A673 (cell line): ENCODE data around the gene UPK3BL2. TPM values are rescaled to one million over a fixed set of nuclear protein-coding genes. Genes with fewer than 3 reads are reported as not detected.
"Not testable (repeated sequence)": the region's sequence is repeated elsewhere in the genome, so short reads cannot be mapped to it uniquely, and the experiment has no call there.

Experiments
- BruUV-seq: library from RNA; stranded (reverse); fragments of 400-500 nt; replicated peaks from 2 replicates; lab custom pipeline; 2021; lab: Mats Ljungman, UMichigan
- CTCF ChIA-PET: fragments of 300-600 bp; sonication (Branson Sonifier 250); formaldehyde crosslinking; loops from one replicate; lab custom pipeline; 2022; ENCODE audit warnings: antibody characterized with exemption; lab: Charles Lee
- POLR2A ChIA-PET: fragments of 300-600 bp; sonication (Branson Sonifier 250); formaldehyde crosslinking; loops from one replicate; lab custom pipeline; 2022; ENCODE audit warnings: antibody characterized with exemption; ENCODE audit not compliant: low non-redundant PET; lab: Charles Lee
- DNase-seq: peaks from one replicate; pipeline ENCODE4 v3.0.0-alpha.2; 2015; ENCODE audit warnings: low spot score
- H3K27ac ChIP-seq: fragments of 200-600 bp; sonication (generic); 2 replicates; pipeline ENCODE4 v1.5.1; 2016; ENCODE audit warnings: mixed run types, low read depth, mild to moderate bottlenecking, mixed read lengths, antibody characterized with exemption, low read length; ENCODE audit not compliant: poor library complexity, severe bottlenecking
- H3K27me3 ChIP-seq: fragments of 200-600 bp; sonication (generic); replicated peaks from 2 replicates; pipeline ENCODE4 v1.6.1; 2017; ENCODE audit warnings: mixed run types, low read depth, mild to moderate bottlenecking, mixed read lengths, antibody characterized with exemption, low read length; ENCODE audit not compliant: insufficient read depth, poor library complexity
- H3K36me3 ChIP-seq: fragments of 200-600 bp; sonication (generic); 2 replicates; pipeline ENCODE4 v1.6.1; 2016; ENCODE audit warnings: mixed run types, mild to moderate bottlenecking, mixed read lengths, antibody characterized with exemption, low read length; ENCODE audit not compliant: insufficient read depth, poor library complexity, severe bottlenecking
- H3K4me1 ChIP-seq: fragments of 200-600 bp; sonication (generic); 2 replicates; pipeline ENCODE4 v1.6.1; 2017; ENCODE audit warnings: mixed run types, mild to moderate bottlenecking, mixed read lengths, antibody characterized with exemption, low read length; ENCODE audit not compliant: insufficient read depth, poor library complexity, severe bottlenecking
- H3K4me3 ChIP-seq: fragments of 200-600 bp; sonication (generic); 2 replicates; pipeline ENCODE4 v1.5.1; 2016; ENCODE audit warnings: low read depth, mixed run types, mild to moderate bottlenecking, mixed read lengths, low read length; ENCODE audit not compliant: poor library complexity, severe bottlenecking
- H3K9me3 ChIP-seq: fragments of 200-600 bp; sonication (generic); 2 replicates; pipeline ENCODE4 v1.6.1; 2016; ENCODE audit warnings: mixed run types, low read depth, mild to moderate bottlenecking, mixed read lengths, antibody characterized with exemption, low read length; ENCODE audit not compliant: poor library complexity, severe bottlenecking
- intact Hi-C: fragments of 100-400 bp; cut with micrococcal nuclease; formaldehyde crosslinking; loops from one replicate; pipeline ENCODE4 v1.10.0; 2022; ENCODE audit not compliant: unreplicated experiment
- total RNA-seq: library from RNA; stranded (reverse); gene quantifications from 2 replicates; pipeline ENCODE4 v1.2.3, GENCODE V29; 2021

Gene UPK3BL2
- total RNA-seq, 1 experiment from 2014 or later: 4.3 TPM

DNA sequence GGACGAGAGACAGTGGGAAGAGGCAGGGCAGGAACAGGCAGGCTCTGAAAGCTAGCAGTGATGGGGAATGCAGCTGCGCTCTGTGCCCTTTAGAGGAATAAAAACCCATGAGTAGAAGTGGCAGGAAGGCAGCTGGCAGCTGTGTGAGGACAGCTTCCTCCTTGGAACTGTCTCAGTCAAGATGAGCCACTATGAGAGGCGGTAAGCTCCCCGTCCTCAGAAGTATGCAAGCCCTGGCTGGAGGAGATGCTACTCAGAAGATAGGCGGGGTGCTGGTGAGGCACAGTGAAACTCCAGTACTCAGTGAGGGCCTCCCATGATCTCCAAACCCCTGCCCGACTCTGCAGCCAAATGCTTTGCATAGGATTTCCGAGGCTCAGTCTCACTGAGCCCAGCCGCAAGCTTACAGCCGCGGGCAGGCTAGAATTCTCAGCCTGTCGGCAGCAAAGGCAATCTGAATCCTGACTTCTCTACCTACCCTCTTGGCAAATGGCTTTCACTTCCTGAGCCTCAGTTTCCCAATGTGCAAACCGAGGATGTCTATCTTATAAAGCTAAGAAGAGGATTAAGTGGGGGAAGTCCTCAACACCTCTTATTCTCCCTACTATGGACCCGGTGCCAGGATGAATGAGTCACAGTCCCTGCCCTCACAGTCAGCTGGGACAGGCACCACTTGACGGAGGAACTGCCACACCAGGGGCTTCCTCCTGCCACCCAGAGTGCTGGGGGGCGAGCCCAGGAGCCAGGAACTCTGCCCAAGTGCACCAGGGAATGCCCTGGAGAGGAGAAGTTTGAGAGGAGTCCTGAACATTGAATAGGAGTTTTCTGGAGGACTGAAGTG lies 28.4 kb downstream of the UPK3BL2 start:
- DNase-seq, H3K27me3 ChIP-seq, POLR2A ChIA-PET, H3K27ac ChIP-seq, BruUV-seq, intact Hi-C loops, H3K4me1 ChIP-seq, H3K9me3 ChIP-seq, H3K36me3 ChIP-seq, H3K4me3 ChIP-seq, CTCF ChIA-PET: not testable (repeated sequence)

DNA sequence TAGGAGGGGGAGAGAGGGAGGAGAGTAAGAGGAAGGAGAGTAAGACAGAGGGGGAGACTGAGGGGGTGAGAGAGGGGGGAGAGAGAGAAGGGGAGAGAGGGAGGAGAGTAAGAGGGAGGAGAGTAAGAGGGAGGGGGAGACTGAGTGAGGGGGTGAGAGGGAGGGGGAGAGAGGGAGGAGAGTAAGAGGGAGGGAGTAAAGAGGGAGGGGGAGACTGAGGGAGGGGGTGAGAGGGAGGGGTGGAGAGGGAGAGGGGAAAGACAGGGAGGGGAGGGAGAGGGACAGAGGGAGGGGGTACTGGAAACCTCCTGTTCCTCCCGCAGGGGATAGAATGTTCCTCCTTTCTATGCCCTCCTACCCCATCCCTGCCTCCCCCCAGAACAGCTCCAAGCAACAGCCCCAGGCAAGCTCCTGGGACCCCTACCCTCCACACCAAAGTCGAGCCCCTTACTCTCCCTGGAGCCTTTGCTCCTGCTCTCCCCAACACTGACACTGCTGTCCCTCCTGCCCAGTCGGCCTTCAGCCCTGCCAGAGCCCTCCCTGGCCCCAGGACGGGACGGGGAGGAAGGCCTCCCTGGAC lies 30.8 kb downstream of the UPK3BL2 start:
- POLR2A ChIA-PET, BruUV-seq, H3K4me3 ChIP-seq, H3K4me1 ChIP-seq, H3K27me3 ChIP-seq, intact Hi-C loops, H3K9me3 ChIP-seq, H3K27ac ChIP-seq, CTCF ChIA-PET, H3K36me3 ChIP-seq: not testable (repeated sequence)
- DNase-seq: peak; percentile 87

DNA sequence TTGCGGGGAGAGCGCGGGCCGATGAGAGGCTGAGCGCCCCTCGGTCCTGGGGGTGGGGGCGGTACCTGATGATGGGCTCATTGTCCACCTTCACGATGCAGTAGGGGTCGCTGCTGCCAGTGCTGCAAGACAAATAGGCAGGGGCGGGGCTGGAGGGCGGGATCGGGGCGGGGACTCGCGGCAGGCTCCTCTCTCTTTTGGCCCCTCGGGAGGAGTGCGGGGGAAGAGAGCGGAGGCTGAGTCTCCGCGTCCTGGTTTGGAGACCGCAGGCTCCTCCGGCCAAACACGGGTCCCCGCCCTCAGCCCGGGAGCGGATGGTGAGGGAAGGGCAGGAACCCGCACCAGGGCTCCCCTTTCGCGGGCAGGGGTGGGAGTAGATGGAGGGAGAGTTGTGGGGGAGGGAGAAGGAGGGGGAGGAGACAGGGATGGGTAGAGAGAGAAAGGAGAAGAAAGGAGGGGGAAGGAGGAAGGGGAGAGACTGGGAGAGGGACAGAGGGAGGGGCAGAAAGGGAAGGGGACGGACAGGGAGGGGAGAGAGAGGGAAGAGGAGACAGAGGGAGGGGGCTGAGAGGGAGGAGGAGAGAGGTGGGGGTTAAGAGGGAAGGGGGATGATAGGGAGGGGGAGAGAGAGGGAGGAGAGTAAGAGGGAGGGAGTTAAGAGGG lies 31.5 kb downstream of the UPK3BL2 start:
- DNase-seq, H3K36me3 ChIP-seq, H3K4me3 ChIP-seq, intact Hi-C loops, BruUV-seq, POLR2A ChIA-PET, CTCF ChIA-PET, H3K9me3 ChIP-seq, H3K27ac ChIP-seq, H3K27me3 ChIP-seq, H3K4me1 ChIP-seq: not testable (repeated sequence)

DNA sequence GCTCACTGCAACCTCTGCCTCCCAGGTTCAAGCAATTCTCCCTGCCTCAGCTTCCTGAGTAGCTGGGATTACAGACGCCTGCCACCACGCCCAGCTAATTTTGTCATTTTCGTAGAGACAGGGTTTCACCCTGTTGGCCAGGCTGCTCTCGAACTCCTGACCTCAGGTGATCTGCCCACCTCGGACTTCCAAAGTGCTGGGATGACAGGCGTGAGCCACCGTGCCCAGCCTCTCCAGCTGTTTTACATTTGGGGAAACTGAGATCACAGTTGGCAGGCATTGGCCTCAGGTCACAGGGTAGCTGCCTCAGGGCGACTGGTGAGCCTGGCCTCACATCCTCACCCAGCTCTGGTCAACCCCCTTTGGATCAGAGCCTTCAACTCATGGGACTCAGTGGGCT lies 32.9 kb downstream of the UPK3BL2 start:
- H3K36me3 ChIP-seq, H3K4me1 ChIP-seq, H3K9me3 ChIP-seq, POLR2A ChIA-PET, H3K27me3 ChIP-seq, intact Hi-C loops, BruUV-seq, CTCF ChIA-PET, H3K4me3 ChIP-seq, DNase-seq, H3K27ac ChIP-seq: not testable (repeated sequence)

DNA sequence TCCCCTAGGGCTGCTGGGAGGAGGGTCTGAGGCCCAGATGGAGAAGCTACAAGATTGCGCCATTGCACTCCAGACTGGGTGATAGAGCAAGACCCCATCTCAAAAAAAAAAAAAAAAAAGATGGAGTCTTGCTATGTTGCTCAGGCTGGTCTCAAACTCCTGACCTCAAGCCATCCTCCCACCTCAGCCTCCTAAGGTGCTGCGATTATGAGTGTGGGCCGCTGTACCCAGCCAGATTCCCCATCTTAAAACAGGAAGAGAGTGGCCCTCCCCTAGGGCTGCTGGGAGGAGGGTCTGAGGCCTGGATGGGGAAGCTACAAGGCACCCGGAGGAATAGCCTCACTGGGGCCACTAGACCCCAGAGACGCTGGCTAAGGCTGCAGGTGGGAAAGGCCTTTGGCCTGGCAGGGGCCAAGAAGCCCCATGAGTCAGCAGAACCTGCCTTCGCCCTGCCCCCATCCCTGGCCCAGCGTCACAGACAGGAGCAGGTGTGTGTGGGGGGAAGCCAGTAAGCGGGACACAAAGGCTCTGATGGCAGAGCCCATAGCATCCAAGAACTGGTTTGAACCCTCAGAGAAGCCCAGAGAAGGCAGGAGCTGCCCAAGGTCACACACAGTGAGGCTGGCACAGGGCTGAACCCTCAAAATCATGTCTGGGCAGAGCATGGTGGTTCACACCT lies 35.9 kb downstream of the UPK3BL2 start:
- DNase-seq, H3K27me3 ChIP-seq, H3K27ac ChIP-seq, POLR2A ChIA-PET, intact Hi-C loops, H3K9me3 ChIP-seq, H3K4me3 ChIP-seq, CTCF ChIA-PET, H3K4me1 ChIP-seq, H3K36me3 ChIP-seq, BruUV-seq: not testable (repeated sequence)

DNA sequence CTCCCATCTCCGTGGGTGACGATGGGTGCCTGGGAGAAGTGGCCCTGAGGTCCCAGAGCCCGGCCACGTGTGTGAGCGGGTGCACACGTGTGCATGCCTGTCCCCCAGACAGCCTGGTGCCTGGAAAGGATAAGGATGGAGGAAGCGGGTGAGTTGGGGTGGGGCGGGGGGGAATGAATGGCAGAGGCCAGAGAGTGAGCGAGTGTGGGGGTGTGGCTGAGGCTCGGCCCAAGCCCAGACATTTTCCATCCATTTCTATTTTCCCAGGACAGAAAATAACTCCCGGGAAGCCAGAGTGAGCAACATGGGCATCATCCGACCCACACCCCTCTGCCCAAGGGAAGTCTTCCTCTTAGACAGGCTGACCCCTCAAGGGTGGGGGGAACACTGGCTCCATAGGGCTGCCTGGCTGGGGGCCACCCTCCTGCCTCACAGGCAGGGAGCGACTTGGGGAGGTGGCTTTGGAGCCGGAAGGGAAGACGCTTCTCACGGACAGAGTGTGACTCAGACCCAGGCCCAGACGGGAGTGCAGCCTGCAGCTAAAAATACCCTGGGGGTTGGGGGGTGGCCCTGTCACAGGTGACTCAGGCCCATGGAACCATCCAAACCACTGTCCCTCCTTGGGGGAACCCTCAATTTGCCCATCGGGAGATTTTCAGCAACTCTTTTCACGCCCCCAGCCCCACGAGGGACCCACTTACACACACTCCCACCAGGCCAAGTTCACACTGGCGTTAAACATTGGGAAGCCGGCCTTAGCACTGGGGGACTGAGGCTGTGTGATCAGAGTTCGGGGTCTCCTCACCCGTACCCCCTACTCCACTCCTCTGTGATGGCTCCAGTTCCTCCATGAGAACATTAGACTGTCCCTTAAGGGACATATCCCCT lies 38.0 kb downstream of the UPK3BL2 start:
- H3K36me3 ChIP-seq, CTCF ChIA-PET, POLR2A ChIA-PET, DNase-seq, BruUV-seq, H3K27me3 ChIP-seq, H3K27ac ChIP-seq, H3K4me1 ChIP-seq, intact Hi-C loops, H3K4me3 ChIP-seq, H3K9me3 ChIP-seq: not testable (repeated sequence)
